ENCODE results near the gene CDC42EP4. TPM values are rescaled to one million over a fixed set of nuclear protein-coding genes. Genes with fewer than 3 reads are reported as not detected.

CDC42EP4 gene
- total RNA-seq, 2 experiments from 2014 or later, result not detected

- no peak for DNase-seq (ENCODE audit: low spot score)
- Histone ChIP-seq H3K9me3 (ENCODE audit: low read length) (no peaks in the 10 kb centered on the region), H4K20me1 (ENCODE audit: insufficient read depth, low read length) (no peaks in the 10 kb centered on the region), H3K4me3 (ENCODE audit: low read depth, low read length, poor library complexity, severe bottlenecking) (no peak overlapping the region), H3K4me2 (ENCODE audit: low read length) (no peak overlapping the region), H3K79me2 (ENCODE audit: insufficient read depth, low read depth, low read length) (no peaks in the 10 kb centered on the region), H3K4me1 (ENCODE audit: insufficient read depth, low read length, poor library complexity, severe bottlenecking) (no peaks in the 10 kb centered on the region), H2AFZ (ENCODE audit: low read length) (no peak overlapping the region), H3K9me2 (ENCODE audit: insufficient read depth, low read length) (no peaks in the 10 kb centered on the region), H3K36me3 (ENCODE audit: insufficient read depth, low read length) (no peaks in the 10 kb centered on the region), H3K27ac (ENCODE audit: low read depth, low read length, poor library complexity, severe bottlenecking) (no peak overlapping the region)
- no TSS peak for BruUV-seq (replicated peaks)
- no peak for TF ChIP-seq CTCF (conservative IDR thresholded peaks at IDR 0.05; ENCODE audit: low read length)
- TF ChIP-seq EZH2phosphoT487 (IDR thresholded peaks at IDR 0.05; ENCODE audit: borderline replicate concordance, low read depth, low read length), result no peak
- POLR2A ChIA-PET, result no interaction called here
- CTCF ChIA-PET (ENCODE audit: unreplicated experiment), result no interaction called here
- intact Hi-C loops (cut with micrococcal nuclease; ENCODE audit: unreplicated experiment), result no loop called here
Measured at GRCh38 chr17:73346501-73347162, 34.8 kb upstream of the CDC42EP4 start.

GRCh38 chr17:73343739-73344454 is 32.1 kb upstream of the CDC42EP4 start:
- ChIA-PET POLR2A (no interaction called here), CTCF (ENCODE audit: unreplicated experiment) (no interaction called here)
- no peak overlapping the region for H2AFZ ChIP-seq (ENCODE audit: low read length)
- H3K4me1 ChIP-seq (ENCODE audit: insufficient read depth, low read length, poor library complexity, severe bottlenecking), result no peaks in the 10 kb centered on the region
- H3K36me3 ChIP-seq (ENCODE audit: insufficient read depth, low read length), result no peaks in the 10 kb centered on the region
- H3K4me2 ChIP-seq (ENCODE audit: low read length), result no peak overlapping the region
- no peaks in the 10 kb centered on the region for H3K9me3 ChIP-seq (ENCODE audit: low read length)
- H3K4me3 ChIP-seq (ENCODE audit: low read depth, low read length, poor library complexity, severe bottlenecking), result no peak overlapping the region
- BruUV-seq (replicated peaks), result no TSS peak
- H4K20me1 ChIP-seq (ENCODE audit: insufficient read depth, low read length), result no peaks in the 10 kb centered on the region
- intact Hi-C loops (cut with micrococcal nuclease; ENCODE audit: unreplicated experiment), result no loop called here
- no peaks in the 10 kb centered on the region for H3K9me2 ChIP-seq (ENCODE audit: insufficient read depth, low read length)
- H3K27ac ChIP-seq (ENCODE audit: low read depth, low read length, poor library complexity, severe bottlenecking), result no peak overlapping the region
- TF ChIP-seq EZH2phosphoT487 (IDR thresholded peaks at IDR 0.05; ENCODE audit: borderline replicate concordance, low read depth, low read length), result no peak
- no peak for DNase-seq (ENCODE audit: low spot score)
- H3K79me2 ChIP-seq (ENCODE audit: insufficient read depth, low read depth, low read length), result no peaks in the 10 kb centered on the region

GRCh38 chr17:73343168-73343634 is 31.4 kb upstream of the CDC42EP4 start:
- no peaks in the 10 kb centered on the region for H3K79me2 ChIP-seq (ENCODE audit: insufficient read depth, low read depth, low read length)
- BruUV-seq (replicated peaks), result no TSS peak
- no peaks in the 10 kb centered on the region for H3K36me3 ChIP-seq (ENCODE audit: insufficient read depth, low read length)
- ChIA-PET CTCF (ENCODE audit: unreplicated experiment) (no interaction called here), POLR2A (no interaction called here)
- H3K9me3 ChIP-seq (ENCODE audit: low read length), result no peaks in the 10 kb centered on the region
- no peak overlapping the region for H2AFZ ChIP-seq (ENCODE audit: low read length)
- no peak for DNase-seq (ENCODE audit: low spot score)
- H4K20me1 ChIP-seq (ENCODE audit: insufficient read depth, low read length), result no peaks in the 10 kb centered on the region
- no peak for TF ChIP-seq CTCF (conservative IDR thresholded peaks at IDR 0.05; ENCODE audit: low read length)
- no peak for TF ChIP-seq EZH2phosphoT487 (IDR thresholded peaks at IDR 0.05; ENCODE audit: borderline replicate concordance, low read depth, low read length)
- H3K9me2 ChIP-seq (ENCODE audit: insufficient read depth, low read length), result no peaks in the 10 kb centered on the region
- H3K4me2 ChIP-seq (ENCODE audit: low read length), result no peak overlapping the region
- no peaks in the 10 kb centered on the region for H3K4me1 ChIP-seq (ENCODE audit: insufficient read depth, low read length, poor library complexity, severe bottlenecking)
- no peak overlapping the region for H3K4me3 ChIP-seq (ENCODE audit: low read depth, low read length, poor library complexity, severe bottlenecking)
- intact Hi-C loops (cut with micrococcal nuclease; ENCODE audit: unreplicated experiment), result no loop called here
- no peak overlapping the region for H3K27ac ChIP-seq (ENCODE audit: low read depth, low read length, poor library complexity, severe bottlenecking)
